Activated CD4-positive, alpha-beta T cell treated with anti-CD3 and anti-CD28 coated beads, Interleukin-2, Interleukin-4, amounts not matched to agents 100 ng/mL and 50 ng/mL, durations not matched to agents 16 hours and 8 hours (primary cell): ENCODE results near the gene NSD1.
"Not testable (repeated sequence)": the region's sequence is repeated elsewhere in the genome, so short reads cannot be mapped to it uniquely, and the experiment has no call there.

Experiments used
- DNase-seq: peaks from one replicate; pipeline ENCODE4 v3.0.0-alpha.2; 2020; ENCODE audit warnings: low spot score

NSD1 gene

GRCh38 chr5:177176175-177176711 is 42.7 kb downstream of the NSD1 start:
- no peak for DNase-seq

GRCh38 chr5:177177847-177178437 is 44.4 kb downstream of the NSD1 start:
- DNase-seq, result not testable (repeated sequence)

- no peak for DNase-seq
These were observed 45.2 kb downstream of the NSD1 start for GRCh38 chr5:177178733-177179304.

GRCh38 chr5:177179431-177179830 is 45.9 kb downstream of the NSD1 start:
- DNase-seq, result no peak

GRCh38 chr5:177183142-177183541 is 49.6 kb downstream of the NSD1 start:
- DNase-seq, result no peak

- DNase-seq, result no peak
These were observed 50.3 kb downstream of the NSD1 start for GRCh38 chr5:177183766-177184360.

- DNase-seq, result no peak
These were observed 52.4 kb downstream of the NSD1 start for GRCh38 chr5:177185993-177186392.

GRCh38 chr5:177186645-177187044 is 53.1 kb downstream of the NSD1 start:
- no peak for DNase-seq

GRCh38 chr5:177188775-177189174 is 55.2 kb downstream of the NSD1 start:
- DNase-seq, result no peak

- DNase-seq, result no peak
These were observed 55.8 kb downstream of the NSD1 start for GRCh38 chr5:177189416-177189815.

- no peak for DNase-seq
These were observed 56.4 kb downstream of the NSD1 start for GRCh38 chr5:177189965-177190364.

GRCh38 chr5:177194268-177194667 is 60.7 kb downstream of the NSD1 start:
- no peak for DNase-seq

- no peak for DNase-seq
These were observed 61.9 kb downstream of the NSD1 start for GRCh38 chr5:177195307-177195952.

GRCh38 chr5:177198738-177199137 is 65.2 kb downstream of the NSD1 start:
- no peak for DNase-seq

- no peak for DNase-seq
These were observed 70.7 kb downstream of the NSD1 start for GRCh38 chr5:177204281-177204680.

GRCh38 chr5:177209610-177210009 is 76.0 kb downstream of the NSD1 start:
- no peak for DNase-seq

- DNase-seq, result no peak
These were observed 78.7 kb downstream of the NSD1 start for GRCh38 chr5:177212242-177212641.

GRCh38 chr5:177220576-177220975 is 87.0 kb downstream of the NSD1 start:
- DNase-seq, result no peak

GRCh38 chr5:177222269-177222668 is 88.7 kb downstream of the NSD1 start:
- no peak for DNase-seq

GRCh38 chr5:177225798-177226197 is 92.2 kb downstream of the NSD1 start:
- DNase-seq, result no peak

GRCh38 chr5:177226860-177227259 is 93.3 kb downstream of the NSD1 start:
- DNase-seq, result no peak

GRCh38 chr5:177228751-177229150 is 95.2 kb downstream of the NSD1 start:
- DNase-seq, result no peak

GRCh38 chr5:177230660-177231059 is 97.1 kb downstream of the NSD1 start:
- no peak for DNase-seq
